HepG2 (cell line): ENCODE measurements around the gene KCNJ14. TPM values are rescaled to one million over a fixed set of nuclear protein-coding genes. Genes with fewer than 3 reads are reported as not detected.

Experiments used
- NFKB2 ChIP-seq: sonication (generic); formaldehyde crosslinking; IDR thresholded peaks from 2 replicates; pipeline ENCODE4 v1.4.0; 2020; ENCODE audit warnings: missing genetic modification reagents, borderline replicate concordance
- NR2F6 ChIP-seq, 2 experiments: IDR thresholded peaks; 2 replicates each; pipeline ENCODE4 v1.6.1; 2016; ENCODE audit warnings: antibody characterized with exemption in 1 of 2, mild to moderate bottlenecking in 1 of 2
- TBX2 ChIP-seq: sonication (generic); formaldehyde crosslinking; IDR thresholded peaks from 2 replicates; pipeline ENCODE4 v1.5.0; 2020; ENCODE audit warnings: missing genetic modification reagents, mild to moderate bottlenecking, borderline replicate concordance
- ZNF230 ChIP-seq: sonication (generic); formaldehyde crosslinking; IDR thresholded peaks from 2 replicates; pipeline ENCODE4 v1.4.0; 2020; ENCODE audit warnings: mild to moderate bottlenecking, missing genetic modification reagents
- ZNF337 ChIP-seq: sonication (generic); formaldehyde crosslinking; IDR thresholded peaks from 2 replicates; pipeline ENCODE4 v1.5.1; 2020; ENCODE audit warnings: missing genetic modification reagents, low read depth, mild to moderate bottlenecking, borderline replicate concordance
- ZNF788 ChIP-seq: sonication (generic); formaldehyde crosslinking; IDR thresholded peaks from 2 replicates; pipeline ENCODE4 v1.5.0; 2020; ENCODE audit warnings: mild to moderate bottlenecking, missing genetic modification reagents, borderline replicate concordance
- polyA plus RNA-seq, 8 experiments: library from polyadenylated mRNA; depleted of rRNA in 3 of 8; stranded (reverse) in 7 of 8; unstranded in 1 of 8; fragments of >200 nt; fragmentation: Illumina TruSeq in 4 of 8; extraction: Trizol in 4 of 8; gene quantifications; 2 replicates each; pipeline versions ENCODE4 v1.2.1 to v1.2.3, GENCODE V29; 2011 to 2016; ENCODE audit warnings: low read depth in 4 of 8, missing spikeins in 1 of 8, mixed read lengths in 1 of 8; ENCODE audit not compliant: insufficient read depth in 1 of 8
- total RNA-seq, 5 experiments: library from RNA; depleted of rRNA; stranded (reverse); fragments of >200 nt; fragmentation: Illumina TruSeq; extraction: Trizol; gene quantifications; 2 replicates each; pipeline ENCODE4 v1.2.3, GENCODE V29; 2016; ENCODE audit warnings: low read depth in 1 of 5
- TF ChIP-seq, protein P1 (sequence below): sonication (generic); formaldehyde crosslinking; IDR thresholded peaks from 2 replicates; pipeline ENCODE4 v1.4.0; 2020; ENCODE audit warnings: missing genetic modification reagents
- TF ChIP-seq, protein P2 (sequence below): sonication (generic); formaldehyde crosslinking; IDR thresholded peaks from 2 replicates; pipeline ENCODE4 v1.9.0; 2022; ENCODE audit warnings: missing genetic modification reagents, mild to moderate bottlenecking, borderline replicate concordance
- TF ChIP-seq, protein P3 (sequence below): sonication (generic); formaldehyde crosslinking; IDR thresholded peaks from 2 replicates; pipeline ENCODE4 v1.5.1; 2020; ENCODE audit warnings: mild to moderate bottlenecking, missing genetic modification reagents, moderate library complexity

KCNJ14 gene
- total and polyA plus RNA-seq, 2 of the 13 experiments (the other 11 are each of a cell fraction or from before 2014, with no cell fraction given): 0.20 to 0.51 TPM

DNA sequence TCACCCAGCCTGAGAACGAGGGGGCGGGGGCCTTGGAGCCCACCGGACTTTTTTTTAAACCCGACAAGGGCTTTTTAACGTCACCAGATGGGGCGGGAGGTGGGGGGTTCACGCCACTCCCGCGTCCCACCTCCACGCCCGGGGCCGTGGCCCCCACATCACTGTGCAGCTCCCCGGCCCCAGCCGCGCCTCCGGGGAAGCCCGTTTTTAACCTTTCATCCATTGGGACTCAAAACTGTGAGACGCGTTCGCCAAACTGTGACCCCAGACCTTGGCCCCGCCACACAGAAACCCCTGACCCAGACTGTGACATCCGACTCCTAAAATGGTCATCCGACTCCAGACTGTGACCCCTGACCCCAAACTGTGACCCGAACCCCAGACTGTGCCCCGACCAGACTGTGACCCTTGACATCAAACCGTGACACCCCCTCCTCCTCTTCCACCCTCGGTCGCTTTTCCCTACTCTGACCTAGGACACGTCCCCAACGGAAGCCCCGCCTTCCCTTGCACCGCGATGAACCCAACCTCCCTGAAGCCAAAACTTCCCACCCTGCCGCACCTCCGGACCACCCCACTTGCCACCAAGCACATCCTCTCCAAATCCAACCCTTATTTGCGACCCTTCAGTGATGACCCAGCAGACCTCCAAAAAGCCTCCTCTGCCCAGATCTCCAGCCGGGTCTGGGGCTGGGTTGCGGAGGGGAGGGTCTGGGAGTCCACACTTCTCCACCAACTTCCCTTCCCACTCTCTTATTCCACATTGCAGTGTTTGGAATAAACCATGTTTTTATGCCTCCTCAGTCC is 11.0 kb upstream of the KCNJ14 start (continued):
- TF ChIP-seq, protein P1, sequence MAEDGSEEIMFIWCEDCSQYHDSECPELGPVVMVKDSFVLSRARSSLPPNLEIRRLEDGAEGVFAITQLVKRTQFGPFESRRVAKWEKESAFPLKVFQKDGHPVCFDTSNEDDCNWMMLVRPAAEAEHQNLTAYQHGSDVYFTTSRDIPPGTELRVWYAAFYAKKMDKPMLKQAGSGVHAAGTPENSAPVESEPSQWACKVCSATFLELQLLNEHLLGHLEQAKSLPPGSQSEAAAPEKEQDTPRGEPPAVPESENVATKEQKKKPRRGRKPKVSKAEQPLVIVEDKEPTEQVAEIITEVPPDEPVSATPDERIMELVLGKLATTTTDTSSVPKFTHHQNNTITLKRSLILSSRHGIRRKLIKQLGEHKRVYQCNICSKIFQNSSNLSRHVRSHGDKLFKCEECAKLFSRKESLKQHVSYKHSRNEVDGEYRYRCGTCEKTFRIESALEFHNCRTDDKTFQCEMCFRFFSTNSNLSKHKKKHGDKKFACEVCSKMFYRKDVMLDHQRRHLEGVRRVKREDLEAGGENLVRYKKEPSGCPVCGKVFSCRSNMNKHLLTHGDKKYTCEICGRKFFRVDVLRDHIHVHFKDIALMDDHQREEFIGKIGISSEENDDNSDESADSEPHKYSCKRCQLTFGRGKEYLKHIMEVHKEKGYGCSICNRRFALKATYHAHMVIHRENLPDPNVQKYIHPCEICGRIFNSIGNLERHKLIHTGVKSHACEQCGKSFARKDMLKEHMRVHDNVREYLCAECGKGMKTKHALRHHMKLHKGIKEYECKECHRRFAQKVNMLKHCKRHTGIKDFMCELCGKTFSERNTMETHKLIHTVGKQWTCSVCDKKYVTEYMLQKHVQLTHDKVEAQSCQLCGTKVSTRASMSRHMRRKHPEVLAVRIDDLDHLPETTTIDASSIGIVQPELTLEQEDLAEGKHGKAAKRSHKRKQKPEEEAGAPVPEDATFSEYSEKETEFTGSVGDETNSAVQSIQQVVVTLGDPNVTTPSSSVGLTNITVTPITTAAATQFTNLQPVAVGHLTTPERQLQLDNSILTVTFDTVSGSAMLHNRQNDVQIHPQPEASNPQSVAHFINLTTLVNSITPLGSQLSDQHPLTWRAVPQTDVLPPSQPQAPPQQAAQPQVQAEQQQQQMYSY (CRISPR knock-in tag): no peak
- TF ChIP-seq NFKB2 (CRISPR knock-in tag) (peak; percentile 26; the same call in 1 of the 2 replicates), ZNF788 (CRISPR knock-in tag) (no peak), NR2F6 (IDR thresholded peaks at IDR 0.05) (peak; percentile 85), NR2F6 (CRISPR knock-in tag; IDR thresholded peaks at IDR 0.05) (peak; percentile 79), ZNF230 (CRISPR knock-in tag) (no peak), ZNF337 (no peak), TBX2 (CRISPR knock-in tag) (peak; percentile 22; the same call in 1 of the 2 replicates)
- TF ChIP-seq, protein P2, sequence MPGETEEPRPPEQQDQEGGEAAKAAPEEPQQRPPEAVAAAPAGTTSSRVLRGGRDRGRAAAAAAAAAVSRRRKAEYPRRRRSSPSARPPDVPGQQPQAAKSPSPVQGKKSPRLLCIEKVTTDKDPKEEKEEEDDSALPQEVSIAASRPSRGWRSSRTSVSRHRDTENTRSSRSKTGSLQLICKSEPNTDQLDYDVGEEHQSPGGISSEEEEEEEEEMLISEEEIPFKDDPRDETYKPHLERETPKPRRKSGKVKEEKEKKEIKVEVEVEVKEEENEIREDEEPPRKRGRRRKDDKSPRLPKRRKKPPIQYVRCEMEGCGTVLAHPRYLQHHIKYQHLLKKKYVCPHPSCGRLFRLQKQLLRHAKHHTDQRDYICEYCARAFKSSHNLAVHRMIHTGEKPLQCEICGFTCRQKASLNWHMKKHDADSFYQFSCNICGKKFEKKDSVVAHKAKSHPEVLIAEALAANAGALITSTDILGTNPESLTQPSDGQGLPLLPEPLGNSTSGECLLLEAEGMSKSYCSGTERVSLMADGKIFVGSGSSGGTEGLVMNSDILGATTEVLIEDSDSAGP (CRISPR knock-in tag): peak; percentile 30; the same call in 1 of the 2 replicates
- TF ChIP-seq, protein P3, sequence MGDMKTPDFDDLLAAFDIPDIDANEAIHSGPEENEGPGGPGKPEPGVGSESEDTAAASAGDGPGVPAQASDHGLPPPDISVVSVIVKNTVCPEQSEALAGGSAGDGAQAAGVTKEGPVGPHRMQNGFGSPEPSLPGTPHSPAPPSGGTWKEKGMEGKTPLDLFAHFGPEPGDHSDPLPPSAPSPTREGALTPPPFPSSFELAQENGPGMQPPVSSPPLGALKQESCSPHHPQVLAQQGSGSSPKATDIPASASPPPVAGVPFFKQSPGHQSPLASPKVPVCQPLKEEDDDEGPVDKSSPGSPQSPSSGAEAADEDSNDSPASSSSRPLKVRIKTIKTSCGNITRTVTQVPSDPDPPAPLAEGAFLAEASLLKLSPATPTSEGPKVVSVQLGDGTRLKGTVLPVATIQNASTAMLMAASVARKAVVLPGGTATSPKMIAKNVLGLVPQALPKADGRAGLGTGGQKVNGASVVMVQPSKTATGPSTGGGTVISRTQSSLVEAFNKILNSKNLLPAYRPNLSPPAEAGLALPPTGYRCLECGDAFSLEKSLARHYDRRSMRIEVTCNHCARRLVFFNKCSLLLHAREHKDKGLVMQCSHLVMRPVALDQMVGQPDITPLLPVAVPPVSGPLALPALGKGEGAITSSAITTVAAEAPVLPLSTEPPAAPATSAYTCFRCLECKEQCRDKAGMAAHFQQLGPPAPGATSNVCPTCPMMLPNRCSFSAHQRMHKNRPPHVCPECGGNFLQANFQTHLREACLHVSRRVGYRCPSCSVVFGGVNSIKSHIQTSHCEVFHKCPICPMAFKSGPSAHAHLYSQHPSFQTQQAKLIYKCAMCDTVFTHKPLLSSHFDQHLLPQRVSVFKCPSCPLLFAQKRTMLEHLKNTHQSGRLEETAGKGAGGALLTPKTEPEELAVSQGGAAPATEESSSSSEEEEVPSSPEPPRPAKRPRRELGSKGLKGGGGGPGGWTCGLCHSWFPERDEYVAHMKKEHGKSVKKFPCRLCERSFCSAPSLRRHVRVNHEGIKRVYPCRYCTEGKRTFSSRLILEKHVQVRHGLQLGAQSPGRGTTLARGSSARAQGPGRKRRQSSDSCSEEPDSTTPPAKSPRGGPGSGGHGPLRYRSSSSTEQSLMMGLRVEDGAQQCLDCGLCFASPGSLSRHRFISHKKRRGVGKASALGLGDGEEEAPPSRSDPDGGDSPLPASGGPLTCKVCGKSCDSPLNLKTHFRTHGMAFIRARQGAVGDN: peak; percentile 56
